HCT116 (cell line): ENCODE results near the gene TH. TPM values are rescaled to one million over a fixed set of nuclear protein-coding genes. Genes with fewer than 3 reads are reported as not detected.

Experiments used
- ATAC-seq: fragments of 200-7000 bp; cut with Tn5 transposase; 2 replicates; pipeline ENCODE4 v1.9.1; 2020; ENCODE audit warnings: mild to moderate bottlenecking, moderate library complexity
- BruUV-seq: library from RNA; stranded (reverse); fragments of 400-500 nt; replicated peaks from 2 replicates; lab custom pipeline; 2021; lab: Mats Ljungman, UMichigan
- CTCF ChIA-PET: fragments of 300-600 bp; sonication (Branson Sonifier 250); formaldehyde crosslinking; loops from one replicate; lab custom pipeline; 2021; ENCODE audit warnings: antibody characterized with exemption; lab: Charles Lee
- POLR2A ChIA-PET: fragments of 300-600, 350-600 bp; sonication (Branson Sonifier 250); formaldehyde crosslinking; loops from one replicate; lab custom pipeline; 2021; ENCODE audit warnings: antibody characterized with exemption; lab: Charles Lee
- RAD21 ChIA-PET, 2 experiments: fragments of 300-600 bp; sonication (Branson Sonifier 250); formaldehyde crosslinking; loops; one replicate each; lab custom pipeline; 2023; ENCODE audit warnings: low total read pairs in 2 of 2; ENCODE audit not compliant: uncharacterized antibody in 2 of 2, unreplicated experiment in 2 of 2, low non-redundant PET in 1 of 2; lab: Charles Lee
- DNase-seq: peaks from one replicate; pipeline ENCODE4 v3.0.0-alpha.2; 2010; ENCODE audit warnings: low read depth, low spot score
- H2AFZ ChIP-seq: fragments of 200-600 bp; shearing (Covaris generic), sonication (generic); 2 replicates; pipeline ENCODE4 v1.6.1; 2017; ENCODE audit warnings: low read depth, mixed run types, mixed read lengths, antibody characterized with exemption, low read length; ENCODE audit not compliant: poor library complexity, severe bottlenecking
- H3K27ac ChIP-seq: 2 replicates; pipeline ENCODE4 v1.5.1; 2012; ENCODE audit warnings: low read depth, low read length
- H3K27me3 ChIP-seq: fragments of 200-600 bp; sonication (generic); 2 replicates; pipeline ENCODE4 v1.6.1; 2016; ENCODE audit warnings: mixed run types, low read length, mixed read lengths; ENCODE audit not compliant: insufficient read depth
- H3K36me3 ChIP-seq, 2 experiments: fragments of 200-500 bp in 1 of 2; fragments of 200-600 bp in 1 of 2; sonication (Bioruptor generic) in 1 of 2; sonication (generic) in 1 of 2; 2 replicates each; pipeline versions ENCODE4 v1.5.1 to v1.6.1; 2014 to 2016; ENCODE audit warnings: low read length in 2 of 2, inconsistent platforms in 1 of 2, mixed read lengths in 1 of 2, mixed run types in 1 of 2; ENCODE audit not compliant: insufficient read depth in 2 of 2, control insufficient read depth in 1 of 2
- H3K4me1 ChIP-seq, 2 experiments: fragments of 200-600 bp in 1 of 2; sonication (generic) in 1 of 2; 2 replicates each; pipeline versions ENCODE4 v1.5.1 to v1.6.1; 2012 to 2017; ENCODE audit warnings: low read length in 2 of 2, inconsistent platforms in 1 of 2, mild to moderate bottlenecking in 1 of 2, mixed read lengths in 1 of 2, mixed run types in 1 of 2, moderate library complexity in 1 of 2; ENCODE audit not compliant: insufficient read depth in 2 of 2, control insufficient read depth in 1 of 2
- H3K4me2 ChIP-seq: fragments of 200-600 bp; sonication (generic); 2 replicates; pipeline ENCODE4 v1.6.1; 2017; ENCODE audit warnings: mixed run types, low read length, mixed read lengths
- H3K4me3 ChIP-seq, 2 experiments: fragments of 200-600 bp in 1 of 2; sonication (generic) in 1 of 2; replicated peaks in 1 of 2; 2 replicates each; pipeline ENCODE4 v1.5.1; 2011 to 2016; ENCODE audit warnings: low read length in 2 of 2, control low read depth in 1 of 2, low read depth in 1 of 2, mild to moderate bottlenecking in 1 of 2, mixed read lengths in 1 of 2, mixed run types in 1 of 2
- H3K79me2 ChIP-seq: fragments of 200-600 bp; sonication (generic); 2 replicates; pipeline ENCODE4 v1.6.1; 2017; ENCODE audit warnings: mild to moderate bottlenecking, mixed run types, low read length, moderate library complexity, mixed read lengths; ENCODE audit not compliant: insufficient read depth
- H3K9ac ChIP-seq: fragments of 200-600 bp; sonication (generic); 2 replicates; pipeline ENCODE4 v1.6.1; 2016; ENCODE audit warnings: low read length, mixed read lengths
- H3K9me2 ChIP-seq: fragments of 200-600 bp; sonication (generic), shearing (Covaris generic); 2 replicates; pipeline ENCODE4 v1.6.1; 2017; ENCODE audit warnings: mixed run types, mild to moderate bottlenecking, moderate library complexity; ENCODE audit not compliant: insufficient read depth
- H3K9me3 ChIP-seq, 2 experiments: fragments of 200-500 bp in 1 of 2; fragments of 200-600 bp in 1 of 2; sonication (Bioruptor generic) in 1 of 2; sonication (generic) in 1 of 2; 2 replicates each; pipeline ENCODE4 v1.6.1; 2014 to 2017; ENCODE audit warnings: low read length in 2 of 2, mixed read lengths in 2 of 2, inconsistent platforms in 1 of 2, low read depth in 1 of 2, mild to moderate bottlenecking in 1 of 2, mixed run types in 1 of 2, moderate library complexity in 1 of 2; ENCODE audit not compliant: control insufficient read depth in 1 of 2, insufficient read depth in 1 of 2
- H4K20me1 ChIP-seq: fragments of 200-600 bp; sonication (generic), shearing (Covaris generic); 2 replicates; pipeline ENCODE4 v1.6.1; 2017; ENCODE audit warnings: mixed run types, mild to moderate bottlenecking, moderate library complexity; ENCODE audit not compliant: insufficient read depth
- CTCF ChIP-seq, 3 experiments: fragments of 200-600 bp in 1 of 3; sonication (generic) in 1 of 3; IDR thresholded peaks in 2 of 3; conservative IDR thresholded peaks in 1 of 3; 2 replicates each; pipeline ENCODE4 v1.5.1; 2012 to 2017; ENCODE audit warnings: low read depth in 2 of 3, low read length in 2 of 3, antibody characterized with exemption in 1 of 3, borderline replicate concordance in 1 of 3, control low read depth in 1 of 3, mild to moderate bottlenecking in 1 of 3, mixed read lengths in 1 of 3, mixed run types in 1 of 3, moderate library complexity in 1 of 3; ENCODE audit not compliant: insufficient read depth in 1 of 3
- EGR1 ChIP-seq: IDR thresholded peaks from 2 replicates; pipeline ENCODE4 v1.6.1; 2012; ENCODE audit warnings: low read depth
- EZH2 ChIP-seq: fragments of 200-600 bp; sonication (generic); IDR thresholded peaks from 2 replicates; pipeline ENCODE4 v1.6.1; 2017; ENCODE audit warnings: antibody characterized with exemption, mixed run types
- FOSL1 ChIP-seq: IDR thresholded peaks from 2 replicates; pipeline ENCODE4 v1.6.1; 2012; ENCODE audit warnings: low read depth
- MAX ChIP-seq: IDR thresholded peaks from 2 replicates; pipeline ENCODE4 v1.6.1; 2012
- POLR2A ChIP-seq: IDR thresholded peaks from 2 replicates; pipeline ENCODE4 v1.7.0; 2011; ENCODE audit warnings: borderline replicate concordance; ENCODE audit not compliant: insufficient read depth, insufficient read length; ENCODE audit errors: extremely low read depth
- SP1 ChIP-seq: IDR thresholded peaks from 2 replicates; pipeline ENCODE4 v1.6.1; 2012; ENCODE audit warnings: low read depth
- ZNF274 ChIP-seq: fragments of 200-500 bp; sonication (Bioruptor generic); IDR thresholded peaks from 2 replicates; pipeline ENCODE4 v1.6.1; 2014; ENCODE audit warnings: mild to moderate bottlenecking, low read depth, low read length, inconsistent platforms
- intact Hi-C: fragments of 100-400 bp; cut with micrococcal nuclease; formaldehyde crosslinking; loops from 2 replicates; pipeline ENCODE4 v1.10.0; 2022
- total RNA-seq: library from RNA; stranded (reverse); gene quantifications from one replicate; pipeline ENCODE4 v1.2.1, GENCODE V29; 2021; ENCODE audit not compliant: unreplicated experiment

TH gene
- total RNA-seq, 1 experiment from 2014 or later: not detected

- POLR2A ChIA-PET: no interaction called here
- no peak for DNase-seq
- no peak overlapping the region for H3K27ac ChIP-seq
- no TSS peak for BruUV-seq
- no peaks in the 10 kb centered on the region for H3K79me2 ChIP-seq
- no peak for ATAC-seq
- no peak for TF ChIP-seq MAX
- TF ChIP-seq EGR1: no peak
- TF ChIP-seq ZNF274: no peak
- no peak for TF ChIP-seq EZH2
- TF ChIP-seq CTCF (IDR thresholded peaks at IDR 0.05 in 2 of 3, conservative IDR thresholded peaks at IDR 0.05 in 1 of 3; ENCODE audit: borderline replicate concordance in 1 of 3, insufficient read depth in 1 of 3, low read depth in 2 of 3, low read length in 2 of 3): no peak
- TF ChIP-seq SP1: no peak
- no peak for TF ChIP-seq FOSL1
- TF ChIP-seq POLR2A: no peak
- H3K4me2 ChIP-seq: no peak overlapping the region
- H3K9me3 ChIP-seq: no peaks in the 10 kb centered on the region
- H2AFZ ChIP-seq: no peak overlapping the region
- peaks cover 18 to 26% of the 10 kb centered on the region in 2 experiments for H3K4me1 ChIP-seq
- no peak overlapping the region for H3K9ac ChIP-seq
- intact Hi-C loops: no loop called here
- no peaks in the 10 kb centered on the region for H3K36me3 ChIP-seq
- H3K27me3 ChIP-seq: no peaks in the 10 kb centered on the region
- H3K9me2 ChIP-seq: no peaks in the 10 kb centered on the region
- RAD21 ChIA-PET: no interaction called here
- CTCF ChIA-PET: interaction anchor here (1.0 kb wide), 1 partner anchor 97 kb away, joined by 4 read pairs; no protein-coding TSS in a partner anchor
- no peak overlapping the region for H3K4me3 ChIP-seq
- H4K20me1 ChIP-seq: no peaks in the 10 kb centered on the region
These were observed 36.4 kb upstream of the TH start for GRCh38 chr11:2207773-2208621.
